ENCODE results near the gene GUCY2C. TPM values are rescaled to one million over a fixed set of nuclear protein-coding genes. Genes with fewer than 3 reads are reported as not detected.
"Not testable (repeated sequence)": the region's sequence is repeated elsewhere in the genome, so short reads cannot be mapped to it uniquely, and the experiment has no call there.

Gene GUCY2C
- not detected for total RNA-seq

- H3K9me3 Mint-ChIP-seq: no peaks in the 10 kb centered on the region
- no peaks in the 10 kb centered on the region for H3K36me3 Mint-ChIP-seq (ENCODE audit: low read depth)
- H3K4me1 Mint-ChIP-seq: no peaks in the 10 kb centered on the region
- no peak within 1 kb of the TSS for H3K4me3 Mint-ChIP-seq
- H3K27me3 Mint-ChIP-seq: peaks cover 7% of the 10 kb centered on the region
- no peak for DNase-seq
- POLR2A ChIA-PET: no interaction called here
- CTCF ChIA-PET: no interaction called here
- no peak within 1 kb of the TSS for H3K27ac Mint-ChIP-seq
These were observed at the start of gene GUCY2C for GRCh38 chr12:14696265-14696741. TSS of gene GUCY2C (minus strand) at chr12:14696599. CDS start at chr12:14696448, 151 bp downstream.

DNA sequence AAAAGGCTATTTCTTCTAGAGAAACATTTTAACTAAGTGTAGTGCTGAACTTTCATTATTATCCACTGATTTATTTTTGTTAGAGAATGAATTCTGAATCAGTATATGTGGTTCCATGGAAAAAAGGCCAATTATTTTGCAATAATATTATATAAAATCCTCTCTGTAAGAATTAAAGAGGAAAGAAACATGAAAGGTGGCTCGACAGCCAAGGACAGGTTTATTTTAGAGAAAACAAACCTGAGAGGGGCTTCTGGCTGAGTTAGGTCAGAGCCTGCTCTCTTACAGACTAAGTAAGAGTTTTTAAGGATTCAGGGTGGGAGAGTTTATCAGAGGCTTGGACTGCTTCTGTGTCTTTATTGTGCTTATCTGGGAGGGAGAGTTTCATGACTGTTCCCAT is 46.7 kb upstream of the GUCY2C start:
- ChIA-PET CTCF (no interaction called here), POLR2A (no interaction called here)
- H3K36me3 Mint-ChIP-seq (ENCODE audit: low read depth): peaks cover 22% of the 10 kb centered on the region
- peaks cover 5% of the 10 kb centered on the region for H3K4me1 Mint-ChIP-seq
- no peak for DNase-seq
- H3K27ac Mint-ChIP-seq: no peak overlapping the region
- H3K27me3 Mint-ChIP-seq: no peaks in the 10 kb centered on the region
- peaks cover 22% of the 10 kb centered on the region for H3K9me3 Mint-ChIP-seq
- H3K4me3 Mint-ChIP-seq: no peak overlapping the region

DNA sequence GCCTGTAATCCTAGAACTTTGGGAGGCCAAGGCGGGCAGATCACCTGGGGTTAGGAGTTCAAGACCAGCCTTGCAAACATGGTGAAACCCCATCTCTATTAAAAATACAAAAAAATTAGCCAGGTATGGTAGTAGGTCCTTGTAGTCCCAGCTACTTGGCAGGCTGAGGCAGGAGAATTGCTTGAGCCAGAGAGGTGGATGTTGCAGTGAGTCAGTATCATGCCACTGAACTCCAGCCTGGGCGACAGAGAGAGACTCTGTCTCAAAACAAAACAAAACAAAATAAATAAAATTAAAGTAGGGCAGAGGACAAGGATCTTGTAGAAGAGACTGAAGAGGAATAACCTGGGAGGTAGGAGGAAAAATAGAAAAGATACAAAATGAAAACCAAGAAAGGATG is 45.5 kb upstream of the GUCY2C start:
- ChIA-PET CTCF (no interaction called here), POLR2A (no interaction called here)
- Mint-ChIP-seq H3K36me3 (ENCODE audit: low read depth) (peaks cover 16% of the 10 kb centered on the region), H3K4me3 (no peak overlapping the region), H3K27ac (no peak overlapping the region), H3K4me1 (peaks cover under 1% of the 10 kb centered on the region), H3K9me3 (peaks cover 14% of the 10 kb centered on the region), H3K27me3 (no peaks in the 10 kb centered on the region)
- no peak for DNase-seq

- Mint-ChIP-seq H3K36me3 (ENCODE audit: low read depth) (peaks cover 12% of the 10 kb centered on the region), H3K27me3 (no peaks in the 10 kb centered on the region), H3K27ac (no peak overlapping the region), H3K4me1 (no peaks in the 10 kb centered on the region), H3K4me3 (no peak overlapping the region), H3K9me3 (peaks cover 11% of the 10 kb centered on the region)
- ChIA-PET CTCF (no interaction called here), POLR2A (interaction anchor here (0.7 kb wide), 1 partner anchor 14 kb away, joined by 7 read pairs; no protein-coding TSS in a partner anchor)
- DNase-seq: no peak
These were observed 44.8 kb upstream of the GUCY2C start for GRCh38 chr12:14741153-14741552.

- H3K27ac Mint-ChIP-seq; H3K27me3 Mint-ChIP-seq; H3K36me3 Mint-ChIP-seq (ENCODE audit: low read depth); DNase-seq; H3K4me1 Mint-ChIP-seq; POLR2A ChIA-PET; H3K9me3 Mint-ChIP-seq; H3K4me3 Mint-ChIP-seq: not testable (repeated sequence)
- CTCF ChIA-PET: interaction anchor here (1.9 kb wide), 1 partner anchor 12 kb away, joined by 4 read pairs; no protein-coding TSS in a partner anchor
These were observed 40.0 kb upstream of the GUCY2C start for GRCh38 chr12:14736441-14736840.

DNA sequence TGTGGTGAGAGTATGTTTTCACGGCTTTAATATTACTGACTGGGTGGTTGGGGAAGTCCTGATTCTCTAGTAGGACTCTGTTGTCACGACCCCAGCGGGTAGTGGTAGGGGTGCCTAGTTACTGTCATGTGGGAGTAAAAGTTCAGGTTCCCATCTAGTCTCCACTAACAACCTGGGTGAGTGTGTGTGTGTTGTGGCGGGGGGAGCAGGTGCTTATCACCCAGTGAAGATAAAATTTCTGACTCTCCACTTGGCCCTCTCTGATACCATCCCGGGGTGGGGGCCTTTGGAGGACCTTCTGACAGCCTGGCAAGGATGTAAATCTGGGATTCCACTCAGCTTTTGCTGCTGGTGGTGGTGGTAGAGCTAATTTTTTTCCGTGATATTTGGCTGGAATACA is 35.4 kb upstream of the GUCY2C start:
- H3K27ac Mint-ChIP-seq: no peak overlapping the region
- ChIA-PET POLR2A (no interaction called here), CTCF (interaction anchor here (0.6 to 1.2 kb wide), 2 partner anchors 63 to 102 kb away, joined by 3 to 4 read pairs; no protein-coding TSS in a partner anchor)
- DNase-seq: no peak
- peaks cover 2% of the 10 kb centered on the region for H3K9me3 Mint-ChIP-seq
- H3K4me3 Mint-ChIP-seq: no peak overlapping the region
- no peaks in the 10 kb centered on the region for H3K36me3 Mint-ChIP-seq (ENCODE audit: low read depth)
- no peaks in the 10 kb centered on the region for H3K4me1 Mint-ChIP-seq
- H3K27me3 Mint-ChIP-seq: peaks cover 18% of the 10 kb centered on the region

GRCh38 chr12:14729586-14729985 is 33.2 kb upstream of the GUCY2C start:
- Mint-ChIP-seq H3K4me3 (no peak overlapping the region), H3K27ac (no peak overlapping the region), H3K9me3 (peaks cover 10% of the 10 kb centered on the region), H3K4me1 (no peaks in the 10 kb centered on the region), H3K36me3 (ENCODE audit: low read depth) (peaks cover 6% of the 10 kb centered on the region), H3K27me3 (peaks cover 22% of the 10 kb centered on the region)
- DNase-seq: no peak
- ChIA-PET CTCF (no interaction called here), POLR2A (no interaction called here)

GRCh38 chr12:14723763-14724162 is 27.4 kb upstream of the GUCY2C start:
- H3K9me3 Mint-ChIP-seq: peaks cover 8% of the 10 kb centered on the region
- no peaks in the 10 kb centered on the region for H3K4me1 Mint-ChIP-seq
- no peak overlapping the region for H3K4me3 Mint-ChIP-seq
- H3K36me3 Mint-ChIP-seq (ENCODE audit: low read depth): peaks cover 6% of the 10 kb centered on the region
- DNase-seq: peak; percentile 73
- ChIA-PET POLR2A (no interaction called here), CTCF (interaction anchor here (0.8 to 1.6 kb wide), 7 partner anchors 10 to 505 kb away, joined by 3 to 8 read pairs (median 4); partner anchors contain the start of gene RERG)
- H3K27ac Mint-ChIP-seq: no peak overlapping the region
- H3K27me3 Mint-ChIP-seq: peaks cover 24% of the 10 kb centered on the region

DNA sequence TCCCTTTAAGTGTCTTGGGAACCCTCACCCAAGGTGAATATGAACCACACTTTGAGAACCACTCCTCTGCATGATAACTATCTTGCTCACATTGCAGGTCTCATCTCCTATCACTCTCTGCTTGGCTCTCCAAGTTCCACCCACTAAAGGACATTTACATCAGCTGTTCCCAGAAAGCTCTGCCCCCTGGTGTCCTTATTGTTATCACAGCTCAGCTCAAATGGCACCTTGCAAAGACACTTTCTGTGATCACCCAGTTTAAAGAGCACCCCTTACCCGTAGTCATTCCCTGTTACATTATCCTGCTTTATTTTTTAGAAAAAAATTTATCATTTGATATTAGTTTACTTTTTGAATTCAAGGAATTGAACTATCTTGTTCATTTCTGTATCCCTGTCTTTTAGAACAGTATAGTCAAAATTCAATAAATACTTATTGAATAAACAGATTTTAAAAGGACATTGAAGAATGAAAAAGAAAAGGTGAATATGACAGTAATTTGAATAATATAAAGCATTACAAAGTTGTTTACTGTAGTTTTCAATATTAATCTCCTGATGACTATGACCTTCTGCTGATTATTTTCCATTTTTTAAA is 20.5 kb upstream of the GUCY2C start:
- CTCF ChIA-PET: no interaction called here
- Mint-ChIP-seq H3K4me3 (no peak overlapping the region), H3K27ac (no peak overlapping the region), H3K4me1 (peaks cover 9% of the 10 kb centered on the region), H3K9me3 (no peaks in the 10 kb centered on the region), H3K27me3 (peaks cover 11% of the 10 kb centered on the region), H3K36me3 (ENCODE audit: low read depth) (no peaks in the 10 kb centered on the region)
- DNase-seq: peak; percentile 63
- POLR2A ChIA-PET: no interaction called here

DNA sequence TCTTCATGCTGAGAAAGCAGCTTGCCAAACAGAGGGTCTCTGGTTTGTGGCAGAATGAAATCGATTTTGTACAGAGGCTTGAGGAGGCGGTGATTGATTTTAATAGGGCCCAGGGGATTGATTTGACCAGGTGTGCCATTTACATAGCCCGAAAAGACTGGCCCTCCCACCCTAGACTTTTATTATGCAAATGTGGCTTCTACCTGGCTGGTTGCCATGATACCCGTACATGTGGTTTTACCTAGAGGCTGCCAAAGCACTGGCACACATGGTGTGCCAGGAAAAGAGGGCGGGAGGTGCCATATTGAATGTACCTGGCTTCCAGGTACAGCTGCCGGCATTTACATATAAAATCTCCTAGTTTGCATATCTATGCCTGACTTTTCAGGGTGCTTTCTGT is 18.0 kb upstream of the GUCY2C start:
- ChIA-PET CTCF (interaction anchor here (0.6 kb wide), 1 partner anchor 30 kb away, joined by 4 read pairs; no protein-coding TSS in a partner anchor), POLR2A (no interaction called here)
- no peaks in the 10 kb centered on the region for H3K9me3 Mint-ChIP-seq
- no peak overlapping the region for H3K4me3 Mint-ChIP-seq
- DNase-seq: no peak
- no peaks in the 10 kb centered on the region for H3K36me3 Mint-ChIP-seq (ENCODE audit: low read depth)
- H3K4me1 Mint-ChIP-seq: peaks cover 17% of the 10 kb centered on the region
- H3K27ac Mint-ChIP-seq: no peak overlapping the region
- peaks cover 11% of the 10 kb centered on the region for H3K27me3 Mint-ChIP-seq

DNA sequence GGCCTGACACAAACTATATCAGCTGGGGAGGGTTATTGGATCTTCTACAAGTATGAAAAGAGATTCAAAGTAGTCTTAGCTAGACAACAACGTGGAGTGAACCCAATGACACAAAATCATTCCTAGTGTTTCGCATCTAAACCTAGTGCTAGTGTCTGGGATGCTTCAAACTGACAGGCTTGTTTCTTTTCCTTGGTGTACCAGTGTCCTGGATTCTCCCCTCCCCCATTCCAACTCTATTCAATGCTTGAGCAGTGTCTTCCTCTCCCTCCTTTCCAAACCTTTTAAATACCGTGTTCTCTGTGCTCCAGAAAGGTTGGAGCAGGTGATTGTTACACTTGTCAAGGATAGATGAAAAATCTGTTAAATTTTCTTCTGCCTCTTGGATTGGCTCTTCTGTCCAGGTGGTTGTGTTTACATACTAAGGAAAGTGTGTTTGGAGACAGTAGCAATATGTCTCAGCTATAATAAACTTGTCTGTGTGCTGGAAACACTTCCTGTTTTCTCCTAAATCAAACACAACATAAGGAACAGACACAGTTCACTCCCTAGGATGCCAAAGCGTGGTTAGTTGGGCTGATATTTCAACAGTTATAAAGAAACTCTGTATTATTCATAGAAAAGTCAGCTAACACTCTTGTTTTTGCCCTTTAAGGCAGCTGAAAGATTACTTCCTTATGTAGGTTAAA is 14.4 kb upstream of the GUCY2C start:
- Mint-ChIP-seq H3K4me3 (no peak overlapping the region), H3K4me1 (peaks cover 9% of the 10 kb centered on the region)
- CTCF ChIA-PET: interaction anchor here (1.1 to 1.7 kb wide), 3 partner anchors 12 to 571 kb away, joined by 3 to 8 read pairs (median 4); no protein-coding TSS in a partner anchor

DNA sequence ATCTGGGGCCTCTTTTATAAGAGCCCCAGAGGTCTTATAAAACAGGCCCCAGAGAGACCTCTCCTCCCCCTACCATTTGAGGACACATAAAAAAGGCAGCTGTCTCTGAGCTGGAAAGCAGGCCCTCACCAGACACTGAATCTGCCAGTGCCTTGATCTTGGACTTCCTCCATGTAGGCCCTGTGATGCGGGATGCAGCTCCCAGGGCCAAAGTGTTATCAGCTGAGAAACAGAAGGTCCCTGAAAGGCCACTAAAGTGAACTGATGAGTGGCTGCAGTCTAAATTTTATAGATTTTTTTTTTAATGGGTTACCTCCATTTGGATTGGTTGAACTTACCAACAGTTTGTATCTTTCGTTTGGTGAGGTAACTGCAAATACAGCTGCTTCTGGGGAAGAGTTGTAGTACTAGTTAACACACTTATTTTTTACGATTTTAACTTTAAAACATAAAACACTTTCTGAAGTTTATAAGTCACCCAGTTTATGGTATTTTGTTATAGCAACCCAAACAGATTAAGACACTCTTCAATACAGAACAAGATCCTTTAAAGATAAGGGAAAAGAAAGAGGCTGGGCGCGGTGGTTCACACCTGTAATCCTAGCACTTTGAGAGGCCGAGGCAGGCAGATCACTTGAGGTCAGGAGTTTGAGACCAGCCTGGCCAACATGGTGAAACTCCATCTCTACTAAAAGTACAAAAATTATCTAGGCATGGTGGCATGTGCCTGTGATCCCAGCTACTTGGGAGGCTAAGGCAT is 5.6 kb upstream of the GUCY2C start:
- Mint-ChIP-seq H3K4me1 (no peaks in the 10 kb centered on the region), H3K9me3 (no peaks in the 10 kb centered on the region), H3K36me3 (ENCODE audit: low read depth) (no peaks in the 10 kb centered on the region), H3K27me3 (no peaks in the 10 kb centered on the region), H3K4me3 (no peak overlapping the region), H3K27ac (no peak overlapping the region)
- ChIA-PET POLR2A (no interaction called here), CTCF (interaction anchor here (0.6 kb wide), 1 partner anchor 118 kb away, joined by 5 read pairs; no protein-coding TSS in a partner anchor)
- no peak for DNase-seq

More for the DNA sequence above, 14.4 kb upstream of the GUCY2C start:
- Mint-ChIP-seq H3K27me3 (peaks cover 20% of the 10 kb centered on the region), H3K36me3 (ENCODE audit: low read depth) (no peaks in the 10 kb centered on the region), H3K9me3 (no peaks in the 10 kb centered on the region), H3K27ac (no peak overlapping the region)
- DNase-seq: no peak
- POLR2A ChIA-PET: no interaction called here

GRCh38 chr12:14700935-14701334 is 4.5 kb upstream of the GUCY2C start:
- Mint-ChIP-seq H3K27me3 (no peaks in the 10 kb centered on the region), H3K27ac (no peak overlapping the region), H3K4me1 (no peaks in the 10 kb centered on the region), H3K9me3 (no peaks in the 10 kb centered on the region), H3K4me3 (no peak overlapping the region), H3K36me3 (ENCODE audit: low read depth) (no peaks in the 10 kb centered on the region)
- ChIA-PET CTCF (no interaction called here), POLR2A (no interaction called here)
- DNase-seq: no peak
